Measurements from ENCODE around the gene C2CD4C. TPM values are rescaled to one million over a fixed set of nuclear protein-coding genes. Genes with fewer than 3 reads are reported as not detected.

C2CD4C gene
- total and polyA plus RNA-seq, 4 donors: 0.88 to 1.4 (median 1.2) TPM

DNA sequence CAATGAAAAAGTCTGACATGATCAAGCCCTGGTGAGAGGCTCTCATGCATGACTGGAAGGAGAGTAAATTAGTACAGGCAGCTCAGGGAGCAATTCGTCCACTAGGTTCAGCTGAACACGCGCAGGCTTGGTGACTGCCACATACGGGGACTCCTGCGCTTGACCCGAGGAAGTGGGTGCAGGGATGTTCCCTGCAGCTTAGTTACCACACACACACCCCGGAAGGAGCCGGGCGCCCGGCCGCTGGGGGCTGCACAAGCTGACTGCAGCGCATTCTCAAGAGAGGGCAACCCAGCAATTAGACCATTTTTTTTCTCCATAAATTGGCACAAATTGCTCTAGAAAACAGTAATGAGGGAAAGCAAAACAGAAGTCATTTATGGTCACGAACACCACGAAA, 41.4 kb downstream of the C2CD4C start:
- Histone ChIP-seq H3K4me1 (ENCODE audit: control insufficient read depth in 5 of 5, insufficient read depth in 5 of 5, low read length in 5 of 5) (peaks cover 0 to 2% (median 0%) of the 10 kb centered on the region in 5 donors), H3K4me3 (no peak overlapping the region), H3K36me3 (ENCODE audit: control insufficient read depth in 4 of 4, insufficient read depth in 4 of 4, low read length in 4 of 4) (no peaks in the 10 kb centered on the region), H3K9ac (ENCODE audit: insufficient read depth in 1 of 2, low read length in 2 of 2) (no peak overlapping the region), H3K27ac (ENCODE audit: low read depth in 1 of 2, low read length in 1 of 2) (no peak overlapping the region), H3K27me3 (ENCODE audit: control insufficient read depth in 3 of 3, insufficient read depth in 3 of 3, low read length in 2 of 3) (peaks cover 0 to 15% (median 11%) of the 10 kb centered on the region in 3 donors), H3K9me3 (ENCODE audit: control insufficient read depth in 4 of 4, insufficient read depth in 3 of 4, low read length in 3 of 4) (no peaks in the 10 kb centered on the region)
- WGBS, 2 donors: 83 to 90% methylated on average over 14 of the region's 14 CpGs
- DNase-seq: no peak
- no peak for ATAC-seq (ENCODE audit: insufficient read depth, low FRiP score)
- no peak for TF ChIP-seq CTCF (IDR thresholded peaks at IDR 0.05; ENCODE audit: control extremely low read depth, extremely low read depth)

- WGBS, 2 donors: 94 to 95% methylated on average over 8 of the region's 8 CpGs
- Histone ChIP-seq H3K27me3 (ENCODE audit: control insufficient read depth in 3 of 3, insufficient read depth in 3 of 3, low read length in 2 of 3) (peaks cover 0 to 15% (median 11%) of the 10 kb centered on the region in 3 donors), H3K9me3 (ENCODE audit: control insufficient read depth in 4 of 4, insufficient read depth in 3 of 4, low read length in 3 of 4) (no peaks in the 10 kb centered on the region), H3K27ac (ENCODE audit: low read depth in 1 of 2, low read length in 1 of 2) (no peak overlapping the region), H3K9ac (ENCODE audit: insufficient read depth in 1 of 2, low read length in 2 of 2) (no peak overlapping the region), H3K36me3 (ENCODE audit: control insufficient read depth in 4 of 4, insufficient read depth in 4 of 4, low read length in 4 of 4) (no peaks in the 10 kb centered on the region), H3K4me3 (no peak overlapping the region), H3K4me1 (ENCODE audit: control insufficient read depth in 5 of 5, insufficient read depth in 5 of 5, low read length in 5 of 5) (peaks cover 0 to 2% (median 0%) of the 10 kb centered on the region in 5 donors)
- DNase-seq: no peak
- no peak for ATAC-seq (ENCODE audit: insufficient read depth, low FRiP score)
- no peak for TF ChIP-seq CTCF (IDR thresholded peaks at IDR 0.05; ENCODE audit: control extremely low read depth, extremely low read depth)
These were observed 42.0 kb downstream of the C2CD4C start for GRCh38 chr19:366951-367350.

DNA sequence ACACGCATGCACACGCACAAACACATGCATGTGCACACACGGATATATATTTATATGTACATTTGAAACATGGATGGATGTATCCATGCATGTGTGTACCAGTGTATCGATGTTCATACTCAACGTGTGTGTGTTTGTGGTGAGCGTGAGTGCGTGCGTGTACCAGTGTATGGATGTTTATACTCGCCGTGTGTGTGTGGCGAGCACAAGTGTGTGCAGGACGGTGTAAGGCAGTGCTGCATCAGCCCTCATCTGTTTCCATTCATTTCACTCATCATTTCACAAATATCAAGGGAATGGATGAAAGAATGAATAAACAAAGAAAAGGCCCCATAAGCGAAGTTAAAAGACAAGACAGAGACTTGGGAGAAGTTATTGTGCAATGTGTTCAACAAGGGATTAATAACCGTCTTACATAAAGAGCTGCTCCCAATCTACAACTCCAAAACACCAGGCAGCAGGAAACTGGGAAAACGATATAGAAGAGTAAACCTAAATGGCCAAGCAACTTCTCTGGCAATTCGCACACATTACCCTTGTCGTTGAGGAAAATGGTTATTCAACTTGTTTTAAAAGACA, 42.7 kb downstream of the C2CD4C start:
- H3K36me3 ChIP-seq (ENCODE audit: control insufficient read depth in 4 of 4, insufficient read depth in 4 of 4, low read length in 4 of 4): no peaks in the 10 kb centered on the region
- DNase-seq: no peak
- no peak overlapping the region for H3K27ac ChIP-seq (ENCODE audit: low read depth in 1 of 2, low read length in 1 of 2)
- no peak for TF ChIP-seq CTCF (IDR thresholded peaks at IDR 0.05; ENCODE audit: control extremely low read depth, extremely low read depth)
- no peaks in the 10 kb centered on the region for H3K9me3 ChIP-seq (ENCODE audit: control insufficient read depth in 4 of 4, insufficient read depth in 3 of 4, low read length in 3 of 4)
- H3K9ac ChIP-seq (ENCODE audit: insufficient read depth in 1 of 2, low read length in 2 of 2): no peak overlapping the region
- 90 to 92% methylated on average over 17 of the region's 17 CpGs for WGBS, 2 donors
- peaks cover 0 to 15% (median 11%) of the 10 kb centered on the region in 3 donors for H3K27me3 ChIP-seq (ENCODE audit: control insufficient read depth in 3 of 3, insufficient read depth in 3 of 3, low read length in 2 of 3)
- H3K4me3 ChIP-seq: no peak overlapping the region
- H3K4me1 ChIP-seq (ENCODE audit: control insufficient read depth in 5 of 5, insufficient read depth in 5 of 5, low read length in 5 of 5): no peaks in the 10 kb centered on the region
- ATAC-seq (ENCODE audit: insufficient read depth, low FRiP score): no peak

All from lung (tissue), 12 donors.